Body of pancreas (tissue), 4 donors: ENCODE measurements around the gene MGAT3.

Experiments
- POLR2A ChIP-seq, 3 donors: fragments of 450-650 bp; IDR thresholded peaks; one replicate each; pipeline ENCODE4 v1.6.1; 2016; ENCODE audit warnings: antibody characterized with exemption in 3 of 3, mild to moderate bottlenecking in 2 of 3
- TF ChIP-seq, protein P1 (sequence below), 7 experiments: fragments of 450-650 bp in 4 of 7; fragments of 200-600 bp in 3 of 7; sonication (generic) in 3 of 7; IDR thresholded peaks; one replicate each; pipeline ENCODE4 v1.5.1; 2016 to 2019; ENCODE audit warnings: antibody characterized with exemption in 7 of 7

DNA sequence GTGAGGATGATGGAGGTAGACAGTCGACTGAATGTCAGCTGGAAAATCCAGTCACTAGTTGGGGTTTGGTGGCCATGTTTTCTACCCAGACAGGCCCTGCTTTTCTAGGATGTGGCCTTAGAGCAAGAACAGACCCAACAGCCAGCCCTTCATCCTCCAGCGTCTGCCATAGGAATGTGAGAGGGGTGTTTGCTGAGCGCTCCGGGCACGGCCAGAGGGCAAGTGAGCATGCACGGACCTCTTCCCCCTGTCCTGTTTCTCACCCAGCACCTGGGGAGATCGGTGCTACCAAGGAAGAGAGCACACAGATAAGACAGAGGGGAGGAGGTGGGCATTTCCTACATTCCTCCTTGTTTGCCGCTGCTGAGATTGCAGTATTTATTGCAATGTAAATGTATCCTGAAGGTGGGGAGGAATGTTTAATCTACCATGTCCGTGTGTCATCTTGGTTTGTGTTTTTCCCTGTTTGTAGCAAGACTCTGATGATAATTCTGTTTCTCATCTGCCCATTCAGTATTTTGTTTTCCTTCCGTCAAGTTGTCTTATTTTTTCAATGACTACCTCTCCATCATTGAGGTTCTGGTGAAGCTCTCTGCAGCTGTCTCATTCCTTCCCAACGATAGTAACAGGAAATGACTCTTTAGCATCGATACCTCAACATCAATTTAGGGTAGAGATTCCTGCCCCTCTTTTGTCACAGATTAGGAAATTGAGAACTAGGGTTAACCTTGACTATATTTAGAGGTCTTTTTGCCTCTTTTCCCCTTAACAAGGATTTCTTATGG lies 58.6 kb downstream of the MGAT3 start:
- TF ChIP-seq, protein P1, sequence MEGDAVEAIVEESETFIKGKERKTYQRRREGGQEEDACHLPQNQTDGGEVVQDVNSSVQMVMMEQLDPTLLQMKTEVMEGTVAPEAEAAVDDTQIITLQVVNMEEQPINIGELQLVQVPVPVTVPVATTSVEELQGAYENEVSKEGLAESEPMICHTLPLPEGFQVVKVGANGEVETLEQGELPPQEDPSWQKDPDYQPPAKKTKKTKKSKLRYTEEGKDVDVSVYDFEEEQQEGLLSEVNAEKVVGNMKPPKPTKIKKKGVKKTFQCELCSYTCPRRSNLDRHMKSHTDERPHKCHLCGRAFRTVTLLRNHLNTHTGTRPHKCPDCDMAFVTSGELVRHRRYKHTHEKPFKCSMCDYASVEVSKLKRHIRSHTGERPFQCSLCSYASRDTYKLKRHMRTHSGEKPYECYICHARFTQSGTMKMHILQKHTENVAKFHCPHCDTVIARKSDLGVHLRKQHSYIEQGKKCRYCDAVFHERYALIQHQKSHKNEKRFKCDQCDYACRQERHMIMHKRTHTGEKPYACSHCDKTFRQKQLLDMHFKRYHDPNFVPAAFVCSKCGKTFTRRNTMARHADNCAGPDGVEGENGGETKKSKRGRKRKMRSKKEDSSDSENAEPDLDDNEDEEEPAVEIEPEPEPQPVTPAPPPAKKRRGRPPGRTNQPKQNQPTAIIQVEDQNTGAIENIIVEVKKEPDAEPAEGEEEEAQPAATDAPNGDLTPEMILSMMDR (IDR thresholded peaks at IDR 0.05), result no peak
- no peak for TF ChIP-seq POLR2A (IDR thresholded peaks at IDR 0.05)
